SK-N-SH treated with all-trans-retinoic acid at 6 μM for 48 hours (cell line): Measurements from ENCODE around the gene FRK.

Experiments used
- ATAC-seq: fragments of 200-7000 bp; cut with Tn5 transposase; 3 replicates; pipeline ENCODE4 v1.9.1; 2020; ENCODE audit warnings: mild to moderate bottlenecking, moderate library complexity
- ARNTL ChIP-seq: fragments of 450-650 bp; formaldehyde crosslinking; IDR thresholded peaks from 2 replicates; pipeline ENCODE4 v1.5.0; 2020; ENCODE audit warnings: low read depth, mild to moderate bottlenecking, moderate library complexity, borderline replicate concordance
- BACH2 ChIP-seq: fragments of 250-450 bp; sonication (Bioruptor Pico); IDR thresholded peaks from 2 replicates; pipeline ENCODE4 v1.9.0; 2021; ENCODE audit warnings: mild to moderate bottlenecking, borderline replicate concordance
- CSRNP3 ChIP-seq: fragments of 250-450 bp; sonication (Bioruptor Pico); IDR thresholded peaks from 2 replicates; pipeline ENCODE4 v1.5.1; 2021; ENCODE audit warnings: mild to moderate bottlenecking, moderate library complexity
- ESRRG ChIP-seq: fragments of 250-450 bp; sonication (Bioruptor Pico); IDR thresholded peaks from 2 replicates; pipeline ENCODE4 v1.6.1; 2021; ENCODE audit warnings: mild to moderate bottlenecking
- GLIS3 ChIP-seq: fragments of 250-450 bp; sonication (Bioruptor Pico); IDR thresholded peaks from 2 replicates; pipeline ENCODE4 v1.5.0; 2020; ENCODE audit warnings: mild to moderate bottlenecking, moderate library complexity
- ISL1 ChIP-seq: fragments of 250-450 bp; sonication (Bioruptor Pico); IDR thresholded peaks from 2 replicates; pipeline ENCODE4 v2.1.2; 2022; ENCODE audit warnings: mild to moderate bottlenecking, moderate library complexity
- OSR1 ChIP-seq: fragments of 250-450 bp; sonication (Bioruptor Pico); IDR thresholded peaks from 2 replicates; pipeline ENCODE4 v1.8.0; 2022; ENCODE audit warnings: moderate library complexity, mild to moderate bottlenecking, inconsistent platforms
- PATZ1 ChIP-seq: fragments of 250-450 bp; sonication (Bioruptor Pico); IDR thresholded peaks from 2 replicates; pipeline ENCODE4 v1.8.0; 2020; ENCODE audit warnings: mild to moderate bottlenecking, moderate library complexity, borderline replicate concordance
- POU6F1 ChIP-seq: fragments of 250-450 bp; sonication (Bioruptor Pico); IDR thresholded peaks from 2 replicates; pipeline ENCODE4 v1.8.0; 2021; ENCODE audit warnings: low read depth, mild to moderate bottlenecking, moderate library complexity, borderline replicate concordance
- RARB ChIP-seq: fragments of 250-450 bp; sonication (Bioruptor Pico); IDR thresholded peaks from 2 replicates; pipeline ENCODE4 v1.8.0; 2021; ENCODE audit warnings: mild to moderate bottlenecking, moderate library complexity
- SNAI2 ChIP-seq: fragments of 250-450 bp; sonication (Bioruptor Pico); IDR thresholded peaks from 2 replicates; pipeline ENCODE4 v1.5.0; 2020; ENCODE audit warnings: mild to moderate bottlenecking, moderate library complexity
- TCF4 ChIP-seq: fragments of 250-450 bp; sonication (Bioruptor Pico); IDR thresholded peaks from 2 replicates; pipeline ENCODE4 v1.8.0; 2021; ENCODE audit warnings: mild to moderate bottlenecking, moderate library complexity, borderline replicate concordance
- TOX ChIP-seq: fragments of 250-450 bp; sonication (Bioruptor Pico); IDR thresholded peaks from 2 replicates; pipeline ENCODE4 v1.8.0; 2021; ENCODE audit warnings: mild to moderate bottlenecking, moderate library complexity, borderline replicate concordance
- TSHZ2 ChIP-seq: fragments of 250-450 bp; sonication (Bioruptor Pico); IDR thresholded peaks from 2 replicates; pipeline ENCODE4 v1.5.0; 2020; ENCODE audit warnings: mild to moderate bottlenecking, moderate library complexity
- ZC3H10 ChIP-seq: fragments of 250-450 bp; sonication (Bioruptor Pico); IDR thresholded peaks from 2 replicates; pipeline ENCODE4 v1.5.1; 2021; ENCODE audit warnings: mild to moderate bottlenecking, moderate library complexity
- ZFP3 ChIP-seq: fragments of 250-450 bp; sonication (Bioruptor Pico); IDR thresholded peaks from 2 replicates; pipeline ENCODE4 v1.5.0; 2020; ENCODE audit warnings: mild to moderate bottlenecking, moderate library complexity
- ZFP30 ChIP-seq: fragments of 450-650 bp; formaldehyde crosslinking; IDR thresholded peaks from 2 replicates; pipeline ENCODE4 v1.5.0; 2022; ENCODE audit warnings: mild to moderate bottlenecking, moderate library complexity
- ZNF565 ChIP-seq: fragments of 450-650 bp; formaldehyde crosslinking; conservative IDR thresholded peaks from 2 replicates; pipeline ENCODE4 v1.5.0; 2020; ENCODE audit warnings: low read depth, mild to moderate bottlenecking, moderate library complexity
- ZNF70 ChIP-seq: fragments of 450-650 bp; formaldehyde crosslinking; IDR thresholded peaks from 2 replicates; pipeline ENCODE4 v1.5.0; 2020; ENCODE audit warnings: mild to moderate bottlenecking, moderate library complexity
- ZNF8 ChIP-seq: fragments of 450-650 bp; formaldehyde crosslinking; IDR thresholded peaks from 2 replicates; pipeline ENCODE4 v1.5.0; 2020; ENCODE audit warnings: mild to moderate bottlenecking, moderate library complexity
- TF ChIP-seq, protein P1 (sequence below): fragments of 250-450 bp; sonication (Bioruptor Pico); IDR thresholded peaks from 2 replicates; pipeline ENCODE4 v1.5.1; 2020; ENCODE audit warnings: low read depth, mild to moderate bottlenecking, moderate library complexity

The FRK gene

GRCh38 chr6:115902436-115902835 is 158.3 kb downstream of the FRK start:
- ATAC-seq, result no peak
- no peak for TF ChIP-seq ZC3H10
- TF ChIP-seq ZFP3 (CRISPR knock-in tag), result no peak
- no peak for TF ChIP-seq RARB (CRISPR knock-in tag)
- TF ChIP-seq ESRRG (CRISPR knock-in tag), result no peak
- TF ChIP-seq ZNF8 (CRISPR knock-in tag), result no peak
- TF ChIP-seq, protein P1, sequence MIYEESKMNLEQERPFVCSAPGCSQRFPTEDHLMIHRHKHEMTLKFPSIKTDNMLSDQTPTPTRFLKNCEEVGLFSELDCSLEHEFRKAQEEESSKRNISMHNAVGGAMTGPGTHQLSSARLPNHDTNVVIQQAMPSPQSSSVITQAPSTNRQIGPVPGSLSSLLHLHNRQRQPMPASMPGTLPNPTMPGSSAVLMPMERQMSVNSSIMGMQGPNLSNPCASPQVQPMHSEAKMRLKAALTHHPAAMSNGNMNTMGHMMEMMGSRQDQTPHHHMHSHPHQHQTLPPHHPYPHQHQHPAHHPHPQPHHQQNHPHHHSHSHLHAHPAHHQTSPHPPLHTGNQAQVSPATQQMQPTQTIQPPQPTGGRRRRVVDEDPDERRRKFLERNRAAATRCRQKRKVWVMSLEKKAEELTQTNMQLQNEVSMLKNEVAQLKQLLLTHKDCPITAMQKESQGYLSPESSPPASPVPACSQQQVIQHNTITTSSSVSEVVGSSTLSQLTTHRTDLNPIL (CRISPR knock-in tag), result no peak
- no peak for TF ChIP-seq ZFP30 (CRISPR knock-in tag)
- no peak for TF ChIP-seq PATZ1 (CRISPR knock-in tag)
- no peak for TF ChIP-seq GLIS3 (CRISPR knock-in tag)
- no peak for TF ChIP-seq BACH2
- TF ChIP-seq POU6F1 (CRISPR knock-in tag), result no peak
- no peak for TF ChIP-seq OSR1 (CRISPR knock-in tag)
- TF ChIP-seq TSHZ2 (CRISPR knock-in tag), result no peak
- no peak for TF ChIP-seq SNAI2 (CRISPR knock-in tag)
- TF ChIP-seq ARNTL, result no peak
- no peak for TF ChIP-seq TCF4 (CRISPR knock-in tag)
- TF ChIP-seq ZNF70, result no peak
- TF ChIP-seq ISL1 (CRISPR knock-in tag), result no peak
- no peak for TF ChIP-seq ZNF565 (CRISPR knock-in tag)
- no peak for TF ChIP-seq CSRNP3 (CRISPR knock-in tag)
- TF ChIP-seq, all 23 proteins: peak for 0

- no peak for TF ChIP-seq TCF4 (CRISPR knock-in tag)
- TF ChIP-seq ZNF8 (CRISPR knock-in tag), result no peak
- no peak for TF ChIP-seq ZNF70
- ATAC-seq, result no peak
These were observed 158.8 kb downstream of the FRK start for GRCh38 chr6:115901896-115902295.

- no peak for ATAC-seq
- TF ChIP-seq ZFP3 (CRISPR knock-in tag) (no peak), ZC3H10 (no peak), TCF4 (CRISPR knock-in tag) (no peak), ZNF70 (no peak), PATZ1 (CRISPR knock-in tag) (no peak), TOX (CRISPR knock-in tag) (no peak), ISL1 (CRISPR knock-in tag) (no peak), RARB (CRISPR knock-in tag) (no peak)
- TF ChIP-seq, protein P1 (CRISPR knock-in tag), result no peak
These were observed 160.9 kb downstream of the FRK start for GRCh38 chr6:115899730-115900282.
